Measurements from ENCODE around the gene GON4L.
"Not testable (repeated sequence)": the region's sequence is repeated elsewhere in the genome, so short reads cannot be mapped to it uniquely, and the experiment has no call there.

Gene GON4L

GRCh38 chr1:155813672-155814071 lies 43.3 kb downstream of the GON4L start:
- no peak for DNase-seq (ENCODE audit: low read depth)

GRCh38 chr1:155812878-155813277 lies 44.1 kb downstream of the GON4L start:
- DNase-seq (ENCODE audit: low read depth) = no peak

GRCh38 chr1:155809088-155809487 lies 47.9 kb downstream of the GON4L start:
- DNase-seq (ENCODE audit: low read depth) = no peak

- DNase-seq (ENCODE audit: low read depth) = no peak
Measured at GRCh38 chr1:155801149-155801548, 55.9 kb downstream of the GON4L start.

- DNase-seq (ENCODE audit: low read depth) = not testable (repeated sequence)
Measured at GRCh38 chr1:155795618-155796017, 61.4 kb downstream of the GON4L start.

GRCh38 chr1:155794605-155795245 lies 62.3 kb downstream of the GON4L start:
- no peak for DNase-seq (ENCODE audit: low read depth)

GRCh38 chr1:155793213-155793612 lies 63.8 kb downstream of the GON4L start:
- no peak for DNase-seq (ENCODE audit: low read depth)

GRCh38 chr1:155777582-155777981 lies 79.4 kb downstream of the GON4L start:
- no peak for DNase-seq (ENCODE audit: low read depth)

- no peak for DNase-seq (ENCODE audit: low read depth)
Measured at GRCh38 chr1:155776414-155776813, 80.6 kb downstream of the GON4L start.

- no peak for DNase-seq (ENCODE audit: low read depth)
Measured at GRCh38 chr1:155773221-155773620, 83.8 kb downstream of the GON4L start.

- no peak for DNase-seq (ENCODE audit: low read depth)
Measured at GRCh38 chr1:155769257-155769656, 87.8 kb downstream of the GON4L start.

GRCh38 chr1:155767399-155767989 lies 89.5 kb downstream of the GON4L start:
- not testable (repeated sequence) for DNase-seq (ENCODE audit: low read depth)

GRCh38 chr1:155763989-155764388 lies 93.0 kb downstream of the GON4L start:
- not testable (repeated sequence) for DNase-seq (ENCODE audit: low read depth)

GRCh38 chr1:155763090-155763815 lies 93.8 kb downstream of the GON4L start:
- DNase-seq (ENCODE audit: low read depth) = not testable (repeated sequence)

GRCh38 chr1:155761736-155762405 lies 95.1 kb downstream of the GON4L start:
- no peak for DNase-seq (ENCODE audit: low read depth)

- no peak for DNase-seq (ENCODE audit: low read depth)
Measured at GRCh38 chr1:155760751-155761475, 96.1 kb downstream of the GON4L start.

- DNase-seq (ENCODE audit: low read depth) = no peak
Measured at GRCh38 chr1:155759966-155760630, 96.9 kb downstream of the GON4L start.

GRCh38 chr1:155759017-155759416 lies 98.0 kb downstream of the GON4L start:
- not testable (repeated sequence) for DNase-seq (ENCODE audit: low read depth)

- DNase-seq (ENCODE audit: low read depth) = not testable (repeated sequence)
Measured at GRCh38 chr1:155748141-155748540, 108.9 kb downstream of the GON4L start.

- DNase-seq (ENCODE audit: low read depth) = not testable (repeated sequence)
Measured at GRCh38 chr1:155747586-155747985, 109.4 kb downstream of the GON4L start.
